ENCODE data around the gene IFIT5.
A peak's percentile ranks its signal among the peaks of the same experiment; 100 is the strongest.
"Not testable (repeated sequence)": the region's sequence is repeated elsewhere in the genome, so short reads cannot be mapped to it uniquely, and the experiment has no call there.

Gene IFIT5

GRCh38 chr10:89431977-89432376, 17.6 kb downstream of the IFIT5 start:
- DNase-seq (ENCODE audit: low spot score) = no peak

- no peak for DNase-seq (ENCODE audit: low spot score)
These were observed 24.2 kb downstream of the IFIT5 start for GRCh38 chr10:89438525-89438924.

- no peak for DNase-seq (ENCODE audit: low spot score)
These were observed 26.1 kb downstream of the IFIT5 start for GRCh38 chr10:89440226-89441009.

GRCh38 chr10:89442289-89442688, 27.9 kb downstream of the IFIT5 start:
- DNase-seq (ENCODE audit: low spot score) = no peak

- DNase-seq (ENCODE audit: low spot score) = not testable (repeated sequence)
These were observed 30.5 kb downstream of the IFIT5 start for GRCh38 chr10:89444819-89445218.

GRCh38 chr10:89450901-89451300, 36.5 kb downstream of the IFIT5 start:
- no peak for DNase-seq (ENCODE audit: low spot score)

GRCh38 chr10:89452193-89452592, 37.8 kb downstream of the IFIT5 start:
- DNase-seq (ENCODE audit: low spot score) = no peak

GRCh38 chr10:89454561-89455347, 40.4 kb downstream of the IFIT5 start:
- DNase-seq (ENCODE audit: low spot score) = no peak

GRCh38 chr10:89458291-89458690, 43.9 kb downstream of the IFIT5 start:
- peak; percentile 60 for DNase-seq (ENCODE audit: low spot score)

GRCh38 chr10:89458784-89459183, 44.4 kb downstream of the IFIT5 start:
- no peak for DNase-seq (ENCODE audit: low spot score)

GRCh38 chr10:89463846-89464537, 49.6 kb downstream of the IFIT5 start:
- no peak for DNase-seq (ENCODE audit: low spot score)

- no peak for DNase-seq (ENCODE audit: low spot score)
These were observed 50.8 kb downstream of the IFIT5 start for GRCh38 chr10:89465196-89465595.

GRCh38 chr10:89466599-89467035, 52.2 kb downstream of the IFIT5 start:
- peak; percentile 25 for DNase-seq (ENCODE audit: low spot score)

GRCh38 chr10:89468191-89468965, 54.0 kb downstream of the IFIT5 start:
- DNase-seq (ENCODE audit: low spot score) = no peak

- no peak for DNase-seq (ENCODE audit: low spot score)
These were observed 55.1 kb downstream of the IFIT5 start for GRCh38 chr10:89469517-89469916.

All from RKO (cell line).